GM18858 (cell line): Measurements from ENCODE around the gene RASA1.
"Not testable (repeated sequence)": the region's sequence is repeated elsewhere in the genome, so short reads cannot be mapped to it uniquely, and the experiment has no call there.

Source experiments
- ATAC-seq: cut with Tn5 transposase; IDR thresholded peaks from one replicate; pipeline ENCODE4 v1.9.1; 2021; ENCODE audit not compliant: unreplicated experiment

The RASA1 gene

DNA sequence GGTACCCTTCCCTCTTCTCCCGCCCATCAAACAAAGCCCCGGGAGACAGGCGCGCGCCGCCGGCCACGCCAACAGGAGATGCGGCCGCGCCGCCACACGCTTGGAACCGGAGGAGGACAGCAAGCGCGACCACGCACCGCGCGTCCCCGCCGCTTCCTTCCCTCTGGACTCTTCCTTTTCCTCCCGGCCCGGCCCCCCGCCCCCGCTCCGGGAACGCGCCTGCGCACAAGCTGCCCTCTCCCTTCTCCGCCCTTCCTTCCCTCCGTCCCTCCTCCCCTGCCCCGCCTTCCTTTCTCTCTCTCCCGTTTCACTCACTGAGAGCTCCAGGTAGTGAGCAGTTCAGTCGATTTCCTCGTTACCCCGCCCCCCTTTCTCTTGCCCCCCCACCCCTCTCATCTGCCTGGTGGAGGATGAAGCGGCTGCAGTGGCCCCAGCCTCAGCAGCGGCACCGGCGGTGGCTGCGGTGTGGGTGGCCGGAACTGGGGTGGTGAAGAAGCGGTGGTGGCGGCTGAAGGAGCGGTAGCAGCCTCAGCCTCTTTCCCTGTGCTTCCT is at the start of gene RASA1:
Gene RASA1 (plus strand): TSS at position 310 of the 552 bp plus-strand sequence. CDS start 569 bp downstream, outside the sequence.
- ATAC-seq: peak; percentile 29

DNA sequence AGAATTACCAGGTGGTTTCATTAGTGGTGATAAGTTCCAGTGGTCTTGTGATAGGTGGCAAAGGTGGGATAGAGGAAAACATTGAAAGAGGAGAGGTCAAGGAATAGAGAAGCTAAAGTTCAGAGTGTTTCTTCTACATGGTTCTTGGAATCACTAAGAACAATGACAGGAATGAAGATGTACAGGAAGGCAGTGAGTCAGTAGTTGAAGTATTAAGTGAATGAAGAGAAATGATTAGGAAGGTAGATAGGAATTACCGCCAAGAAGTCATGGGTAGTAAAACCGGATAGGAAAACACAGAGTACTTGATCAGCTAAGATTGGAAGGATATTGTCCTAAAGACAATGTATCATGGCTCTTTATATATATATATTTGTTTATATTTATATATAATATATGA is 37.9 kb upstream of the RASA1 start:
- no peak for ATAC-seq

GRCh38 chr5:87231037-87231808 is 36.5 kb upstream of the RASA1 start:
- ATAC-seq: peak; percentile 92

DNA sequence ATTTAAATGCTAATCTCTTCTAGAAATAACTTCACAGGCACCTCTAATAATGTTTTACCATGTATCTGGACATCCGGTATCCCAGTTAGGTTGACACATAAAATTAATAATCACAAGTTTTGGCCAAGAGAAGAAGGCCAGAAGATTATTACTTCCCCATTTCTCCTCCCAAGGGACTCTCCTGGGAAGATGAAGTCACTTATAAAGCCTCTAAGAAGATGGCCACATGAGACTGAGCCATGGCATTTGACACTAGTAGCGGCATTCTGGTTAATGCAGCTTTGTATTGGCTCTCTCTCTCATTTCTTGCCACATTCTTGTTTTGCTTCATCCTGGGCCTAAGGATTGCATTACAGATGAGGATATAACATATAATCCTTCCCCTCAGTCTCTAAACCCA is 34.5 kb upstream of the RASA1 start:
- ATAC-seq: no peak

- no peak for ATAC-seq
Observed at GRCh38 chr5:87241555-87241954, 26.1 kb upstream of the RASA1 start.

DNA sequence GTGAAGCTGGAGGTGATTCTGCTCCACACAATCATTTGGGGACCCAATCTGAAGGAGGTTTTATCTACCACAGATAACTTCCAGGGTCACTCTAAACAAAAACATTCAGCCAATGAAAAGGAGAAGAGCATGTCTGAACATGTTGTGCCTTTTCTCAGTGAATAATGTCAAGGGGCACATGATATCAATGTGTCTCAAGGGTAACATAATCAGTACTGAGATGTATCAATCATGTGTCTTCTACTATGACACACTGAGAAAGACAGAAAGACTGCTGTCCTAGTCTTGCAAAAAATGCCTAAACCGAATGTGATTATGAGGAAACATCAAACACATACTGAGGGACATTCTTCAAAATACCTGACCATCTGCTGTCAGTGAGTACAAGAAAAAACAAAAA is 25.4 kb upstream of the RASA1 start:
- ATAC-seq: no peak

DNA sequence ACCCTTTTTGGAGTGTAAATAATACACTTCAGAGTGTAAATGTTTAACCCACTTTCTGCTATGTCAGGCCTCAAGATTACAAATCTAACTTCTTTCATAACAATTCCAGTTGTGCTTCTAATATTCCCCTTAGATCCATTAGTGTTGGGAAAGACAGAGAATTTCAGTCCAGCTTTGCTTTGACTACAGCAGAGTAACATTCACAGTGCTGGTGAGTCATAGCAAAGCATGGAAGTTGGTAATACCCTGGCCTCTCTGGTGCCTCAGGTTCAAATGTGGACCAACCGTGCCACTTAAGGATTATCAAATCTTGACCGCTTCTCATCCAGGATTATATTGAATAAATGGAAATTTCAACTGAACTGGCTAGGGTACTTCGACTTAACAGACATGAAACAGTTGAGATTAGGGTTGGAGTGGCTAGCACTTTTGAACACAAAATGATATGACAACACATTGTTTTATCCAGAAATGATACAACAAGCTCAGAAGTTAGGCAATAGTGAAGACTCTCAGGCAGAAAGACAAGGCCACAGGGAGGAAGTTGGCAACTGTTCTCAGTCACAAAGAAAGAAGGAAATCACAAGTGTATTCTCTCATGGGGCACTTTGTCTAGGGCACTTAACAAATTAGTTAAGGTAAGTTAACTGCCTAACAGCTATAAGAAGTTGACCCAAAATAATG is 24.4 kb upstream of the RASA1 start:
- no peak for ATAC-seq

DNA sequence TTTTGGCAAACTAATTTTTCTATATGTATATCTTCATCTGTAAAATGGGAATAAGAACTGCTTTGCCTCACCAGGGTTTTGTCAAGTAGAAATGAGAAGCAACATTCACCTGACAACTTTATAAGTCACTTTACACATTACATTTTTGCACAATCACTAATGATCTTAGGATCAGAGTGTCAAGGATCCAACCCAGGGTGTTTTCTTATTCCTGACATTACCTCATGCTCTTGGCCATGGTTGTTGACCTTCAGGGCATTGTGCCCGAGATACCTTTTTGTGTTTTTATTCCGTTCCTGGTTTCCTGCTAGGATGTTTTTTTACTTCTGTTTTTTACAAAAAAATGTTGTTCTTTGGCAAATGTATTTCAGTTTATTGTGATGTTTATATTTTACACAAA is 22.2 kb upstream of the RASA1 start:
- ATAC-seq: no peak

DNA sequence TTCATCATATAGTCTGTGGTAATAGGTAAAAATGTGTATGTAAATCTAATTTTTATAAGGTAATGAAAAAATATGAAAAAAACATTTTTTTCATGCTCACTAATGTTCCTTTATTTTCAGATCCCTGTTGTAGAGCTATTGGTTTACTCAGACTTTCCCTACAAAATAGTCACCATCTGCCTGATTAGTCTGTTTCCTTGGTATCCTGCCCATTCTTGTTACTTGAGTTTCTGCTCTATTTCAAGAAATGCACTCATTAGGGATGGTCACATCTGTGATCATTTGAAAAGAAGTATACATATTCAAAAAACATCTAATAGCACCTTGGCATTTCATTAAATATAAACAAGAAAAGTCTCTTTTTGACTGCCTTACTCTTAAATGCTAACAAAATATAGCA is 21.6 kb upstream of the RASA1 start:
- no peak for ATAC-seq

DNA sequence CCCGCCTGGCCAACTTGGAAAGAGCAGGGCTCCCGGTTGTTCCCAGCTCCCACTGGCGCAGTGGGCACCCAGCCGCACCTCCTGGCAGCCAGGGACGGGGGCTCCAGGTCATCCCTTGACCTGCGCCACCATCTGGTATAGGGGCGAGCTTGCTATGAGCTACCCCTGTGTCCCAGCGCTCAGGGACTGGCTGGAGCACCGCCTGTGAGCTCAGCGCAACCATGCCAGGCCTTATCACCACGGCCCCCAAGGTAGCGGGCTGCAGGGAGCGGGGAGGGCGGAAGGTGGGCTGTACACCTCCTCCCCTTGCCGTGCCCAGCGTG is 15.4 kb upstream of the RASA1 start:
- no peak for ATAC-seq

GRCh38 chr5:87254035-87254434 is 13.6 kb upstream of the RASA1 start:
- no peak for ATAC-seq

GRCh38 chr5:87258507-87258906 is 9.2 kb upstream of the RASA1 start:
- ATAC-seq: peak; percentile 41

DNA sequence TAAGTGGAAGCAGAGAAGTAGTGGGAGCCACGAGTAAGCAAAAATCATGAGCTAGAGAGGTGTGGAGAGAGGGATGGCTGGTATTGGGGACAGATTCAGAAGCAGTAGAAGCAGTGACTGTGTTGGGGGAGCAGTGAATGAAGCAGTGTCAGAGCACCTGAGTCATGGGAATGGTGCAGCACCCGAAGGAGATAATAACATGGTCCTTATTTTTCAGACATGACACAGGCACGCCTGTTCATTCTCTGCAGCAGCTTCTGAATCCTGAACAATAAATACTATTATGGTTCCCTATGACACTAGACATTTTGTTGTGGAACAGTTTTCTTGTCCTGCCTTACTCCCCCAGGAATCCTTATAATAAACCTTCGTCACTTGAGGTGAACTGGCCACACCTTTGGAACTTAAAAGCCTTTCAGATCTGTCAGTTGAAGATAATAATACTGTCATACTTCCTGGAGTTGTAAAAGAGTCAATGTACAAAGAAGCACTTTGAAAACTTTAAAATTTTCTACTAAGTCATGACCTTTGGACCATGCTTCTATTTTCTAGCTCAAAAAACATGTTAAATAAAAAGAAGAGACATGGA is 7.0 kb upstream of the RASA1 start:
- no peak for ATAC-seq

DNA sequence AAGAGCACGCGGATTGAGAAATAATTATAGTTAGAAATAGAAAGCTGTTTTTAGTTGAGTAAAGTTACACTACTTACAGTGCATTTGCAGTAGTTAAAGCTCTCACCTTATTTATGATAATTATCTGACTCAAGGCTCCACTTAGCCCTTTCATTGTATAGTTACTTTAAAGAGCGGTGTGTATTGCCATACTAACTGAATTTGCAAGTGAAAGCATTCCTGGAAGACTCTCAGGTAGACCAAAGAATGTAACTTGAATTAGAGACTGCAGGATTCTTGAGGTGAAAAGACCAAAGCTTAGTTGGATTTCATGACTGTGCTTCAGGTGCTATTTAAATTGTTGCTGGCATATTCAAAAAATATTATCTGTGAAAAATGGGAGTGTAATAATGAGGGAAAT is 4.2 kb upstream of the RASA1 start:
- ATAC-seq: no peak

DNA sequence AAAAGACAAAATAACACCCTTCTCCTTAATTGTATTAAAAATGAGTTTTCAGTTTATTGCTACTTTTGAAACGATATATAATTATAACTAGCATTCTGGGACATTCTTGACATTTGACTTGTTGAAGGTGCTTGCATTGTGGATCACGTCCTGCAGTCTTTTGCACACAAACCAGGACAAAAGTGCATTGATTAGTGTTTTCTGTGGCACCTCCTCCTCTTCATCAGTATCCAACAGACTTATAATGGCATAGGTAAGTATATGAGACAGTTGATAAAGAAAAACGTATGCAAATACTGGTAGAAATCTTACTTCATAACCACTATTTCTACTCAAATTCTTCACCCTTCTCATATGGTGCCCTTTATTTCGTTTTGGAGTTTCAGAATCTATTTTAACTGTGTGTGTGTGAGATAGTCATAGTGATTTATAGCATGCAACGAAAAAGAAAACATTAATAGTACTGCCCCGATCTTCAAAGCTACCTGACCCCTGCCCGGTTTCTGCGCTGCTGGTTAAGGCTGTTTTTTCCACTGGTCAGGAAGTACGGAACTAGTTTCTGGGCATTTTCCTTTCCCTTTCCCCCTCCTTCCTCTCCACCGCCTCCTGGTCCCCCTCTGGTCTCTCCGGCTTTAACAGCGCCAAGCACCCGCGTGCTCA is 639 bp upstream of the RASA1 start:
- ATAC-seq: peak; percentile 28

- ATAC-seq: peak; percentile 39
Observed at GRCh38 chr5:87268126-87268969, 665 bp downstream of the RASA1 start.

- no peak for ATAC-seq
Observed at GRCh38 chr5:87268970-87269377, 1.3 kb downstream of the RASA1 start.

DNA sequence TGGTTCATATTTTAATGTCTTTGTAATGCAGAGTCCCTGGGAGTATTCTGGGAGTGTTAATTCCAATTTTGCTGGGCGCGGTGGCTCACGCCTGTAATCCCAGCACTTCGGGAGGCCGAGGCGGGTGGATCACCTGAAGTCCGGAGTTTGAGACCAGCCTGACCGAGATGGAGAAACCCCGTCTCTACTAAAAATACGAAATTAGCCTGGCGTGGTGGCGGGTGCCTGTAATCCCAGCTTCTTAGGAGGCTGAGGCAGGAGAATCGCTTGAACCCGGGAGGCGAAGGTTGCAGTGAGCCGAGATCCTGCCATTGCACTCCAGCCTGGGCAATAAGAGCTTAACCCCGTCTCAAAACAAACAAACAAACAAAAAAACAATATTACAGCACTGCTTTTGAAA is 3.2 kb downstream of the RASA1 start:
- ATAC-seq: not testable (repeated sequence)

GRCh38 chr5:87276655-87277054 is 9.0 kb downstream of the RASA1 start:
- ATAC-seq: no peak

GRCh38 chr5:87277279-87277835 is 9.7 kb downstream of the RASA1 start:
- no peak for ATAC-seq
